Measurements from ENCODE around the gene NEURL3. TPM values are rescaled to one million over a fixed set of nuclear protein-coding genes. Genes with fewer than 3 reads are reported as not detected.

Gene NEURL3
- total and polyA plus RNA-seq, 2 donors (not counting 3 experiments of a cell fraction or from before 2014, with no cell fraction given) = not detected

DNA sequence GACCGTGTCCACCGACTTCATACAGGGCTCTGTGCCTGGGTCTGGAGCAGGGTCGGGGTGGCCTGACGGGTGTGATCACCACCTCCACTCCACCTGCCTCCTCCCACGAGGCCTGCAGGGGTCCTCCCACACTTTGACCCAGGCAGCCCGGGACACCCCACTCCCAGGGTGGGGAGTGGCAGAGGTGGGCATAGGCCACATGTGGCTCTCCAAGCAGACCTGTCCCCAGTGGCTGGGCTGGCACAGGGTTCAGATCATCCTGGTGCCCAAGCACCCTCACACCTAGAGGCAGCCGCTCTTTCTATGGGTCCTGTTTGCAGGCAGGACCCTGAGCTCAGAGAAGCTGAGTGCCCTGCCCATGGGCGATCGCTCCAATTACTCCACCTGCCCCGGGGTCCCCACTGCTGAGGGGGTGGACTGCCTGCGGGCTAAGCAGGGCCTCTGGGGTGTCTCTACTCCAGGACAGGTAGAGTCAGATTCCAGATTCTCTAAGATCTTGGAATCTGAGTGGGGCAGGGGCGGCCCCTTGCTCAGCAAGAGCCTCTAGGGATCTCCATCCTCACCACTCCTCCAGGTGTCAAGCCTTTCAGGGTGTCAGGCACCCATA is 1.4 kb downstream of the NEURL3 start:
- Histone ChIP-seq H3K4me3 (replicated peaks in 1 of 3; ENCODE audit: insufficient read depth in 1 of 3, low read depth in 1 of 3, low read length in 3 of 3) (no peak overlapping the region), H3K4me1 (ENCODE audit: control insufficient read depth, extremely low read depth, insufficient read depth, low read length) (no peaks in the 10 kb centered on the region), H3K9ac (replicated peaks; ENCODE audit: extremely low read depth, insufficient read depth, low read length) (no peak overlapping the region), H3K4me2 (ENCODE audit: insufficient read depth, low read length) (no peak overlapping the region), H3K9me1 (replicated peaks; ENCODE audit: control insufficient read depth, extremely low read depth, insufficient read depth, low read length) (no peaks in the 10 kb centered on the region), H3K27me3 (ENCODE audit: control insufficient read depth in 2 of 2, insufficient read depth in 2 of 2, low read length in 2 of 2) (peaks cover 23 to 24% of the 10 kb centered on the region in 2 experiments), H3K79me2 (ENCODE audit: control insufficient read depth, insufficient read depth, low read length) (no peaks in the 10 kb centered on the region), H2AFZ (ENCODE audit: low read depth, low read length) (no peak overlapping the region), H3K36me3 (ENCODE audit: control insufficient read depth in 2 of 2, extremely low read depth in 1 of 2, insufficient read depth in 2 of 2, low read length in 2 of 2) (no peaks in the 10 kb centered on the region), H3K27ac (ENCODE audit: insufficient read depth, low read depth, low read length) (no peak overlapping the region), H4K20me1 (replicated peaks; ENCODE audit: control insufficient read depth, extremely low read depth, insufficient read depth, low read length) (no peaks in the 10 kb centered on the region), H3K9me3 (replicated peaks; ENCODE audit: control insufficient read depth, insufficient read depth, low read length) (no peaks in the 10 kb centered on the region)
- ChIA-PET POLR2A (interaction anchor here (0.6 kb wide), 1 partner anchor 282 kb away, joined by 4 read pairs; no protein-coding TSS in a partner anchor), CTCF (interaction anchor here (11.6 kb wide), 1 partner anchor 95 kb away, joined by 451 read pairs; no protein-coding TSS in a partner anchor)
- FAIRE-seq (no peak), DNase-seq (ENCODE audit: low read depth, low spot score) (no peak)
- TF ChIP-seq FOS (IDR thresholded peaks at IDR 0.05; ENCODE audit: borderline replicate concordance, insufficient read depth, low read length) (no peak), CTCF (IDR thresholded peaks at IDR 0.05; ENCODE audit: extremely low read depth in 1 of 2, insufficient read depth in 1 of 2, low read depth in 1 of 2, low read length in 2 of 2) (no peak), EZH2 (IDR thresholded peaks at IDR 0.05; ENCODE audit: borderline replicate concordance, low read depth, low read length, severe bottlenecking) (no peak), GATA2 (IDR thresholded peaks at IDR 0.05; ENCODE audit: insufficient read depth, insufficient read length, low read depth, low read length) (no peak), POLR2AphosphoS5 (IDR thresholded peaks at IDR 0.05; ENCODE audit: insufficient read depth, low read depth, low read length) (no peak), POLR2A (IDR thresholded peaks at IDR 0.05; ENCODE audit: low read depth, low read length) (no peak), JUN (IDR thresholded peaks at IDR 0.05; ENCODE audit: borderline replicate concordance, insufficient read depth, insufficient read length, low read depth) (no peak), MYC (IDR thresholded peaks at IDR 0.05; ENCODE audit: low read depth, low read length) (no peak), MAX (IDR thresholded peaks at IDR 0.05; ENCODE audit: insufficient read depth, insufficient read length) (no peak)
- intact Hi-C loops (cut with micrococcal nuclease) (loop anchor here (10.0 kb wide), 1 partner anchor 299 kb away; the partner anchor contains the start of gene STARD7), dilution Hi-C loops (cut with MboI; ENCODE audit: extremely low pct_ligation_motif_present, low sequenced_read_pairs) (no loop called here)
- no TSS peak for BruUV-seq (replicated peaks)

All from endothelial cell of umbilical vein (primary cell).